GM19452 (cell line): ENCODE measurements around the gene ITIH5.
"Not testable (repeated sequence)": the region's sequence is repeated elsewhere in the genome, so short reads cannot be mapped to it uniquely, and the experiment has no call there.

Source experiments
- ATAC-seq: cut with Tn5 transposase; IDR thresholded peaks from one replicate; pipeline ENCODE4 v1.9.1; 2021; ENCODE audit not compliant: unreplicated experiment

ITIH5 gene

DNA sequence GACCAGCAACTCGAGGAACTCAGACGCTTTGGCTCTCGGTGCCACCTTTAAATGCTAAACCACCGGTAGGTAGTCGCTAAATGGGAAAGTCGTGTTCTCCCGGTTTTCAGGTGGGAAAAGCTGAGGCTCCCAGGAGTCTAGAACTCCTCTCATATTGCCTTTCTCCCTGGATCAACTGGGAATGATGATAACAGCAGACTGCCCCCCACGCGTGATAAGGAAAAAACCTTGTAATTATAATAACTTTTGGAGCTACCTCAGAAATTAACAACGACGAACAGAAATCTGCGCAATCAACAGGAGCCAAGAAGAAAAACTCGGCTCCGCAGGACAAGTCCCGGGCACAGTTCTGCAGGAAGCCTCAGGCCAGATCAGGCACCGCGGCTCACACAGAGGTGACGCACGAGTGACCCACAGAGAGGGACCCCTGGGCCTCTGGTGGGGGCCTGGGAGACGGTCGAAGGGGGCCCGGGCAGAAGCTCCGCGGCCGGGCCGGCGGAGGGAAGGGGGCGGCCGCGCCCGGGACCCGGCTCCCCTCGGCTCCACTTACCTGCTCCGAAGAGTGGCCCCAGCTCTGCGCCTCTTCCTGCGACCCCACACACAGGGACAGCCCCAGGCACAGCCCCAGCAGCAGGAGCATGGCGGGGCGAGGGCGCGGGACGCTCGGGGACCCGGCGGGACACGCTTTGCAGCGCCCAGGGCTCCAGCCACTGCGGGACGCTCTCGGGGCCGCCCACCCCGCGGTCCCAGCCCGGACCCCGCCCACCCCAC lies at the start of gene ITIH5:
Gene ITIH5, minus strand, starts transcription at position 714 of the 771 bp plus-strand sequence. Its CDS starts 74 bp downstream, at position 640.
- no peak for ATAC-seq

DNA sequence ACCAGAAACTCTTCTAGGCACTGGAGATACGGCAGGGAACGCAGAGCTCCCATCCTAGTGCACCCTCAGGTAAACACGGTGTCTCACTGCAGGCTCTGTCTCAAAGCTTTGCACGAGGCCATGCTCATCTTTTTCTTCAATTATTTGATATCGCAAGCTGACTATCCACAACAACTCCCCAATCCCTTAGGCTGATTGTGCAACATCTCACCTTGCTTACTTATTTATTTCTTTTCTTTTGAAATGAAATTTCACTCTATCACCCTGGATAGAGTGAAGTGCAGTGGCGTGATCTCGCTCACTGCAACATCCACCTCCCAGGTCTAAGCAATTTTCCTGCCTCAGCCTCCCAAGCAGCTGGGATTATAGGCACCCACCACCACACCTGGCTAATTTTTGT lies 48.7 kb upstream of the ITIH5 start:
- ATAC-seq, result no peak

DNA sequence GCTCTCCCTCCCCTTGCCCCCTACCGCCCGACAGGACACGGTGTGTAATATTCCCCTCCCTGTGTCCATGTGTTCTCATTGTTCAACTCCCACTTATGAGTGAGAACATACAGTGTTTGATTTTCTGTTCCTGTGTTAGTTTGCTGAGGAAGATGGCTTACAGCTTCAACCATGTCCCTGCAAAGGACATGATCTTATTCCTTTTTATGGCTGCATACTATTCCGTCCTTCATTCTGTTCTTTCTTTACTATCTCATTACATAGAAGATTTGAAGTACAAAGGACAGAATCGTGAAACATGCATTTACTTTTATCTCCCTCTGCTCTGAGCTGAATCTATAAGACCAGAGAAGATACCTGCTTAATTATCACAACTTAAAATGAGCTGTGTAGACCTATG lies 44.3 kb upstream of the ITIH5 start:
- ATAC-seq, result not testable (repeated sequence)

DNA sequence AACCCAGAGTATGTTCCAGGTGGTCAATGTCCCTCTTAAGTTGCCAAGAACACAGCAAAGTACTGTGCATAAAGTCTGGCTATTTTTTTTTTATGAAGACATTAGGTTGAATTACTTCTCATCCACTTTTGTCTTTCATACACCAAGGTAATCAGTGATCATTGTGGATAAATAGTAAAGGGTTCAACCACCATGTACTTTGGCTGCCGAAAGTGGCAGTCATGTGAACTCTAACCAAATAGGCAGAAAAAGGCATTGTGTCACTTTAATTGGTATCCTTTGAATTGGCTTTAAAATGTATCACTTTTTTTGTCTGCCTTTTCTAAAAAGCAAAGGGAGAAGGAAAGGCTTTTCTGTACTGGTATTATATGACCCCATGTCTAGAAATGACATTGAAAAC lies 43.7 kb upstream of the ITIH5 start:
- no peak for ATAC-seq

DNA sequence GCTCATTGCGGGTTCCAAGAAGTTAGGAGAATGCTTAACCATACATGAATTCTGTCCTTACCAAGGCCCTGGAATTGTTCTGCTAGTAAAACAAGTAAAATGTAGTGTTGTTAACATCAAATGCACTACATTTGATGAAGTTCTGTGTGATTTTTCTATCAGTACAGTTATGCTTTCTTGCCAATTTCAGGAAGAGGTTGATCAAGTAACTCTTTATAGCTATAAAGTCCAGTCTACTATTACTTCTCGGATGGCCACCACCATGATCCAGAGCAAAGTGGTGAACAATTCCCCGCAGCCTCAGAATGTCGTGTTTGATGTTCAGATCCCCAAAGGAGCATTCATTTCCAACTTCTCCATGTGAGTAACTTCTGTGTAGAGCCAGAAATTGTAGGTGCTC lies 42.1 kb upstream of the ITIH5 start:
- no peak for ATAC-seq

DNA sequence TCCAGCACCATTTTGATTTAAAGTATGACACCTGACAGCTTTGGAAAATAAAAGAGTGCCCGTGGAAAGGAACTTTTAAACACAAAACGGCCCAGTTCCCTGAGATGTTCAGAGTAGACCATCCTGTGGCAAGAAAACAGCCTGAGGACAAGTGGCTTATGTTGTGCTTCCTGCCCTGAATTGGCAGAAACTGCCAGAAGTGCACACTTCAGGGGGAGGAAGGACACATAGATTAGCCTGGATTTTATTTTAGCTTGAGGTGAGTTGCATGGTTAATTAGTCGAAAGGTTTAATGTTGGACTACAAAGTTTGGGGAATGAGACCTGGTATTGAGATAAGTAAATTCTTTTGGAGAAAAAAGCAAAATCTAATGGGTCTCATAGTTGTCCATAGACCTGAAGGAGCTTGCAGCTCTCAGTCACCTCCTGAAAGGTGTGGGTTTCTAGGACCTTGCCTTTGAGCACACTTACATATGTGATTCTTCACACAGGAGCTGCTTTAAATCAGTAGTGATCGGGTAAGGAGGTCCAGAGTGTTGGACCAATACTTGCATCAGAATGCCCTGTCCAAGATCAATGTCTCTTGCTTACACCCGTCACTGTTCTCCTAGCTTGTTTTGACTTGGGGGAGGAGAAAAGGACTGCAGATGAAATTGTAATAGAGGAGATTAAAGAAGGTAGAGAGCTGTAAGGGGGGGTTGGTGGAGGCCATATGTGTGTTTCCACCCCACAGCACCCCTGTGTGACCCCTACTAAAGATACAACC lies 41.3 kb upstream of the ITIH5 start:
- no peak for ATAC-seq

DNA sequence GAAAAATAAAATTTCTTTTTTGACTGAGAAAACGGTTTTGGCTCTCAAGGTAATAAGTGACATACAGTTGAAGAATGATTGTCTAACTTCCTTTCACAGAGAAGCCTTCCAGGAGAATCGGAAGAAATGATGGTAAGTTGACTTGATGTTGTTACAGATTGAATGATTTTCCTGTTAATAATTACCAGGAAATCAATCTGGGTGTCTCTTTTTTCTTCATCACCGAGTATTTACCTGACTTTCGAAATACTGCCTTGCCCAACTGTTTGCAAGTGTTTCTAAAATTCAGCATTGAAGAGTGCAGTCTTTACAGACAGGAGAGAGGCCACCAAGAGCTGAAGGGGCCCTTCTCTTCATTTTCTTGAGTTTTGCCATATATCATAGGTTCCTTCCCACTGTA lies 40.3 kb upstream of the ITIH5 start:
- no peak for ATAC-seq

DNA sequence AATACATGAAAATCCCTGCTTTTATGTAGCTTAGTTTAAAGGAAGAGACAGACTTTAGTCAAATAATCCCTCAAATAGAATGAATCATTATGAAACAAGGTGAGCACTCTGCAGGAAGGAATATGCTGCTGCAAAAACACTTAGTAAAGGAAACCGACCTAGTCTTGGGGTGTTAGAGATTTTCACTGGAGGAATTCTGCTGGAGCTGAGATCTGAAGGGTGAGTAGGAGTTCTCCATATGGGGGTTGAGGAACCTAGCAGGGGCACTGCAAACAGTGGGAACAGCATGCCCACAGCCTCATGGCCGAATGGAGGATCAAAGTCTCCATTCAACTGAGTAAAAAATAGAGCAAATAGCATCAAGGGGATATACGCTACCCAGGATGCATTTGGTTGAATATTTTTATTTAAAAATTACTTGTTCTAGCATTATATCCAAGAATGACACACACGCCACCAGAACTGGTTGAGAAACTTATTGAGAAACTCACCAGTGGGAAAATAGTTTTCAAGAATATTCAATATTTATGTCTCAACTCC lies 39.8 kb upstream of the ITIH5 start:
- ATAC-seq, result no peak

DNA sequence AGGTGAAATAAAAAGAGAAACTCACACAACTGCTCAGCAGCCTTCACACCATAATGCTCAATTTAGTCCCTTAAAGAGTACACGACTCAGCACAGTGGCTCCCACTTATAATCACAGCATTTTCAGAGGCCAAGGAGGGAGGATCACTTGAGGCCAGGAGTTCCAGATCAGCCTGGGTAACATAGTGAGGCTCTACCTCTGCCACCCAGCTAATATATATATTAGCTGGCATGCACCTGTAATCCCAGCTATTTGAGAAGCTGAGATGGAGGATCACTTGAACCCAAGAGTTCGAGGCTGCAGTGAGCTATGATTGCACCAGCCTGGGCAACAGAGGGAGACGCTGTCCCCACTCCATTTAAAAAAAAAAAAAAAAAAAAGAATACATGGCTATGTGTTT lies 38.6 kb upstream of the ITIH5 start:
- no peak for ATAC-seq

DNA sequence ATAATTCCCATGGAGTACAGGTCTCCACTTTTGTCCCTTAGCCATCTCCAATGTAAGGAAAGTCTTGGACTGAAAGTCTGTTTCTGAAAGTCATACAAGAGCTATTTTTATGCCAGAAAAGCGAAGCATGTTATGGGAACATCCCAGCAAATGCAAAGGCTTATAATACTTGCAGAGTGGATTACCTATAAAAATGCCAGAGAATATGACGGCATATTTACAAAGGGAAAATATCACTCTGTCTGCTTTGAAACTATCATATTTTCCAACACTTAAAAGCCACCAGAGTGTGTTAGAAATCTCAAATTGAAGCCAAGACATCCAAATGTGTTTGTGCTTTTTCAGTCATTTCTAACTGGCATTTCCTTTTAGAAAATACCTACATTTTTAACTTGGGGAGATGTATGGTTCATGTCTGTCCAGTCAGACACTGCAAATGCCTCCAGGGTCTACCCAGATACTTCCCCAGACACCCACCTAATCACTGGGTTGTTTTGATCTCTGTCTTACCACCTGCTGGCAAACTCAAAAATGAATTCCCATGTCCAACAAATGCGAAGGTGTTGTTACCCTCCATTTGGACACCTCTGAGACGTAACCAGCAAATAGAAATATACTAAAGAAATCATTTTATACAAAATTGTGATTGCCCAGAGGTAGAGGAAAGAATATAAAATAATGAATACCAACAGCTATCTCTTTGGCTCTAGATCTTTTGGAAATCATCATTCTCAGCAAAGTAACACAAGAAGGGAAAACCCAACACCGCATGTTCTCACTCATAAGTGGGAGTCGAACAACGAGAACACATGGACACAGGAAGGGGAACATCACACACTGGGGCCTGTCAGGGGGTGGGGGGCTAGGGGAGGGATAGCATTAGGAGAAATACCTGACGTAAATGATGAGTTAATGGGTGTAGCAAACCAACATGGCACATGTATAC lies 37.6 kb upstream of the ITIH5 start:
- no peak for ATAC-seq

DNA sequence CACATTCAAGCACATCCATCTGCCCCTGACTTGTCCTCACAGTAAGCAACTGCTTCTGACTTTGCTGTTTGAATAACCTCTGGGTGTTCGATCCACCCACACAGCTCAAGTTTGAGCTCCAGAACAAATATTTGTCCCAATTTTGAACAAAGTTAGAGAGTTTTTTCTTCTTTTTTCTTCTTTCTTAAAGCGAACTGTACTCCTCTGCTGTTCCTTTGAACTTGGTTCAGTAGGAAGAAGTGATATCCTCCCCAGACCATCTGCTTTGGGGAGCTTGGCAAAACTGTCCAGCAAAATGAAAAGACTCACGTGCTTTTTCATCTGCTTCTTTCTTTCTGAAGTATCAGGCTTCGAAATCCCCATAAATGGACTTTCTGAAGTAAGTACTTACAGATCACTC lies 36.4 kb upstream of the ITIH5 start, which contains the start of gene ITIH2:
Gene ITIH2, plus strand, starts transcription at position 177 of the 400 bp plus-strand sequence. Its CDS starts 119 bp downstream, at position 296.
- no peak for ATAC-seq

DNA sequence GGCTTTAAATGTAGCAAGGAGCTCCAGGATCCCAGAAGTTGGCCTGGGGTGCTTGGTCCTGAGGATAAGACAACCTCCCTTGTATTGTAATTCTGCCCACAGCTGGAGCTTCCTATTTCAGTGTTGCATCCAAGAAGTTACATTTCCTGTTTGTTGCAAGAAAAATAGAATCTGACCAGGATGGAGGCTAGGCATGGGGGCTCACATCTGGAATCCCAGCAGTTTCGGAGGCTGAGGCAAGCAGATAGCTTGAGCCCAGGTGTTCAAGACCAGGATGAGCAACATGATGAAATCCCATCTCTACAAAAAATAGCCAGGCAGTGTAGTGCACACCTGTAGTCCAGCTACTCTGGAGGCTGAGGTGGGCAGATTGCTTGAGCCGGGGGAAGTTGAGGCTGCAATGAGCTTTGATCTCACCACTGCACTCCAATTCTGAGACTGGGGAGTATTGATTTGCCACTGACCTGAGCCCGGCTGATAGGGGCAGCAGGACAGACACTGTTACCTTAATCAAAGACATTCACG lies 35.6 kb upstream of the ITIH5 start:
- ATAC-seq, result no peak

DNA sequence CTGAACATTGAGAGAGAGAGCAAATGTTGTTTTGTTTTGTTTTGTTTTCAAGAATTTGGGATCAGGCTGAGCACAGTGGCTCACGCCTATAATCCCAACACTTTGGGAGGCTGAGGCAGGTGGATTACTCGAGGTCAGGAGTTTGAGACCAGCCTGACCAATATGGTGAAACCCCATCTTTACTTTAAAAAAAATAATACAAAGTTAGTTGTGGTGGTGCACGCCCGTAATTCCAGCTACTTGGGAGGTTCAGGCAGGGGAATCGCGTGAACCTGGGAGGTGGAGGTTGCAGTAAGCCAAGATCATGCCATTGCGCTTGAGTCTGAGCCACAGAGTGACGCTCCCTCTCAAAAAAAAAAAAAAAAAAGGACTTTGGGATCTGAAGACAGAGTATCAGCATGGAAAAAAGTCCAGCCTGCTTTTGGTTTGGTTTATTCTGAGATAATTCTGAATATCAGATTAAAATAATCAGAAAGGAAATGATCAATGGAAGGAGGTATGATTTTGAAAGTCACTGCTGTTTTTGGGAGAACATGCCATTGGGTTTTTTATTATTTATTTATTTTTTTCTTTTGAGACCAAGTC lies 34.5 kb upstream of the ITIH5 start:
- no peak for ATAC-seq

DNA sequence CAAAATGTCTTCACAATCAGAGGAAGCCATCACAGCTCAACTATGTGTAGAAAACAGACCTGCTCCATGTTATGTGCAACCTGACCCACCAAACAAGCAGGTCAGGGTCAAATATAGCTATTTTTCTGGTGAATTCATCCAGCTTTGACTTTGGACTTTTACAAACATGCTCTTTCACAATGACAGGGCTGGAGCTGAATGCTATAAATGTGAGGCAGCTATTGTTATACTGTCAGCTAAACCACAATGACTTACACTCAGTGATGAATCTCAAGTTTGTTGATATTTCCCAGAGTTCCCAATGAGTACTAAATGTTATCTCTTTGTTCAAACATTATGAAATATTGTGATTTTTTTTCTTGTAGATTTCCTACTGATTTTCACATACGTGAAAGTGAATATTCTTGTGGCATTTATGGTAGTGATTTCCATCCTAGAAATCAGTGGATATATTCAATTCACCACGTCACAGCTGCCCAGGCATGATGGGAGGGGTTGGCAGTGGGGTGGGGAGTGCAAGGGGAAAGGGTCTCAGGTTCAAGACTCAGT lies 33.9 kb upstream of the ITIH5 start:
- ATAC-seq, result no peak

DNA sequence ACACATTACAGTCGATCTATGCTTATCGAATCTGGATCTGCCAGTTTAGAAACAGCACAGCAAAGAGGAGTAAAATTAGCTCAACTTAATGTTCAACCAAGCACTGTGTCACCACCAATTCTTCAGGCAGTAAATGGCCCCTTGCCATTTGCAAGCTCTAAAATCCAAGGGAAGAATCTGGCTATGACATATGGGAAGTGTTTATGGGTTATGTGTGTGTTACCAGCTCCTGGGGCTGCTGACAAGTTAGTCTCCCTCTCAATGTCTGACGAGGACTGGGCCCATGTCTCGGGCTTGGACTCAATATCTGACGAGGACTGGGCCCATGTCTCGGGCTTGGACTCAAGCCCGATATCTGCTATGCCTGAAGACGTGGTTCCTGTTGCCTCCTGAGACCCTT lies 30.7 kb upstream of the ITIH5 start:
- ATAC-seq, result no peak

DNA sequence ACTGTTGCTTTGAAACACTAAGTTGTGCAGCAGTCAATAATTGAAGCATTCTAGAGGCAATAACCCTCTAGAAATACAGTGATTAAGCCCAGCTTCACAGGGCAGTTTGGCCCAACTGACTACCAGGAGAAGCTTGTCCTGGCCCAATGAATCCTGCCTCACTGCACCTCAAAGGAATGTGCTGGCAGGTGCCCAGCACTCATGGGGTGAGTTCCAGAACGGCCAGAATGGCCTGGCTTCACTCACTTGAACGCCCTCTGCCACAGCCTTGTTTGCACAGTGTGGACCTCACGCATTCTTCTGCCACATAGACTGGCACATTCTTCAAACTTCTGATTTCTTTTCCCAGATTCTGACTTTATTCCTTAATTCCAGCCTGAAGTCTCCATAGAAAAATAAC lies 29.8 kb upstream of the ITIH5 start:
- no peak for ATAC-seq

DNA sequence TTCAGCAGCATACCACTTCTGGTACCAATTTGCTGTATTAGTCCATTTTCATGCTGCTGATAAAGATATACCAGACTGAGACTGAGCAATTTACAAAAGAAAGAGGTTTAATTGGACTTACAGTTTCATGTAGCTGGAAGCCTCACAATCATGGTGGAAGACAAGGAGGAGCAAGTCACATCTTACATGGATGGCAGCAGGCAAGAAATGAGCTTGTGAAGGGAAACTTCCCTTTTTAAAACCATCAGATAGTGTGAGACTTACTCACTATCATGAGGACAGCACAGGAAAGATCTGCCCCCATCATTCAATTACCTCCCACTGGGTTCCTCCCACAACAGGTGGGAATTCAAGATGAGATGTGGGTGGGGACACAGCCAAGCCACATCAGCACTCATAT lies 26.4 kb upstream of the ITIH5 start:
- ATAC-seq, result not testable (repeated sequence)

DNA sequence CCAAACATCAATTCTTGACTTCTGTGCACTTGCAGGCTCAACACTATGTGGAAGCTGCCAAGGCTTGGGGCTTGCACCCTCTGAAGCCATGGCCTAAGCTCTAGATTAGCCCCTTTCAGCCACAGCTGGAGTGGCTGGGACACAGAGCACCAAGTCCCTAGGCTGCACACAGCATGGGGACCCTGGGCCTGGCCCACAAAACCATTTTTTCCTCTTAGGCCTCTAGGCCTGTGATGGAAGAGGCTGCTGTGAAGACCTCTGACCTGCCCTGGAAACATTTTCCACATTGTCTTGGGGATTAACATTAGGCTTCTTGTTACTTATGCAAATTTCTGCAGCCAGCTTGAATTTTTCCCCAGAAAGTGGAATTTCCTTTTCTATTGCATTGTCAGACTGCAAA lies 25.6 kb upstream of the ITIH5 start:
- ATAC-seq, result not testable (repeated sequence)

DNA sequence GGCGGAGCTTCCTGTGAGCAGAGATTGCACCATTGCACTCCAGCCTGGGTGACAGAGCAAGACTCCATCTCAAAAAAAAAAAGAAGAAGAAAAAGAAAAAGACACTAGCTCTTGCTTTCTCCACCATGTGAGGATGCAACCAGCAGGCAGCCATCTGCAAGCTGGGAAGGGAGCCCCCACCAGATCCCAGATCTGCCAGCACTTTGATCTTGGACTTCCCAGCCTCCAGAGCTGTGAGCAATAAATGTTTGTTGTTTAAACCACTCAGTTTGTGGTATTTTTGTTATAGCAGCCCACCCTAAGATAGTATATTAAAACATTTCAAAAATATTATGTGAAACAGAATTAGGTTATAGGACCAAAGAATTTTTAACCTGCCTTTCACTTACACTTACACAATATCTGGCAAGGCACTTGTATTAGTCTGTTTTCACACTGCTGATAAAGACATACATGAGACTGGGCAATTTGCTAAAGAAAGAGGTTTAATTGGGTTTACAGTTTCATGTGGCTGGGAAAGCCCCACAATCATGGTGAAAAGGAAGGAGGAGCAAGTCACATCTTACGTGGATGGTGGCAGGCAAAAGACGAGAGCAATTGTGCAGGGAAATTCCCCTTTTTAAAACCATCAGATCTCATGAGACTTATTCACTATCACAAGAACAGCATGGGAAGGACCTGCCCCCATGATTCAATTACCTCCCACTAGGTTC lies 24.3 kb upstream of the ITIH5 start:
- not testable (repeated sequence) for ATAC-seq
